Kidney glomerular epithelial cell (primary cell): ENCODE results near the gene IL2RA.
"Not testable (repeated sequence)": the region's sequence is repeated elsewhere in the genome, so short reads cannot be mapped to it uniquely, and the experiment has no call there.

Experiments
- DNase-seq: peaks from one replicate; lab custom pipeline; 2025; lab: John Stamatoyannopoulos, UW

Gene IL2RA

GRCh38 chr10:6012121-6012905 is 49.9 kb downstream of the IL2RA start:
- DNase-seq, result no peak

DNA sequence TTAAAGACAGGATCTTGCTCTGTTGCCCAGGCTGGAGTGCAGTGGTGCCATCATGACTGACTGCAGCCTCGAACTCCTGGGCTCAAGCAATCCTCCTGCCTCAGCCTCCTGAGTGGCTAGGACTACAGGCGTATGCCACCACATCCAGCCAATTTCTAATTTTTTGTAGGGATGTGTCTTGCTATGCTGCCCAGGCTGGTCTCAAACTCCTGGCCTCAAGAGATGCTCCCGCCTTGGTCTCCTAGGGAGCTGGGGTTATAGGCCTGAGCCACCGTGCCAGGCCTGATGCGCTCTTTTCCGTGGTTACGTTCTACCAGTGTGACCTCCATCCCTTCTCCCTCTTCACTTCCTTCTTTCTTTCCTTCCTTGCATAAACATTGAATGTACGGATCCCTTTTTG is 50.6 kb downstream of the IL2RA start:
- no peak for DNase-seq

DNA sequence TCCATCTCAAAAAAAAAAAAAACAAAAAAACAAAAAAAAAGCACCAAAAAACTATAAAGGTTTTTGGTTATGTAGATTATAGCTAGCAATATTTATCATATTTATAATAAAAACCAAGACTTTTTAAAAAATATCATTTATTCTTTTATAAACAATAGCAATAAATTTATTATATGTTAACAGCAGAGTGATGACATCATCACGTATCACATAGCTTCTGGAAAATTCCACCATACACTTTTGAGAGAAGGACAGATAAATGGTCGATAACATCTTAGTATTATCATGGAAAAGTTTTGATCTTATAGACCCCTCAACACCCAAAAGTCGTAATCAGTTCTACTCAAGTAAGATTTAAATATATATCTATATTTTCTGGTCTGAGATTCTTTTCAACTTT is 51.6 kb downstream of the IL2RA start:
- DNase-seq, result no peak

GRCh38 chr10:6009961-6010360 is 52.2 kb downstream of the IL2RA start:
- DNase-seq, result no peak

DNA sequence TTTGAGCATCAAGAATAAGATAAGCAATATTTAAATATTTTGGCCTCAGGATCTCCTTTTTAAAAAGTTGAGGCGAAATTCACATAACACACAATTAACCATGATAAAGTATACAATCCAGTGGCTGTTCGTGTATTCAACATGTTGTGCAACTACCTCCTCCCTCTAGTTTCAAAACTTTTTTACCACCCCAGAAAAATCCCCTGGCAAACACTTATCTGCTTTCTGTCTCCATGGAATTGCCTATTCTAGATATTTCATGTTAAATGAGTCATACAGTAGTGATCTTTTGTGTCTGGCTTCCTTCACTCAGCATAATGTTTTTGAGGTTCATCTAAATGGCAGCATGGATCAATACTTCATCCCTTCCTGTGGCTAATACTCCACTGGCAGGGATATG is 53.0 kb downstream of the IL2RA start:
- DNase-seq, result peak; percentile 4

DNA sequence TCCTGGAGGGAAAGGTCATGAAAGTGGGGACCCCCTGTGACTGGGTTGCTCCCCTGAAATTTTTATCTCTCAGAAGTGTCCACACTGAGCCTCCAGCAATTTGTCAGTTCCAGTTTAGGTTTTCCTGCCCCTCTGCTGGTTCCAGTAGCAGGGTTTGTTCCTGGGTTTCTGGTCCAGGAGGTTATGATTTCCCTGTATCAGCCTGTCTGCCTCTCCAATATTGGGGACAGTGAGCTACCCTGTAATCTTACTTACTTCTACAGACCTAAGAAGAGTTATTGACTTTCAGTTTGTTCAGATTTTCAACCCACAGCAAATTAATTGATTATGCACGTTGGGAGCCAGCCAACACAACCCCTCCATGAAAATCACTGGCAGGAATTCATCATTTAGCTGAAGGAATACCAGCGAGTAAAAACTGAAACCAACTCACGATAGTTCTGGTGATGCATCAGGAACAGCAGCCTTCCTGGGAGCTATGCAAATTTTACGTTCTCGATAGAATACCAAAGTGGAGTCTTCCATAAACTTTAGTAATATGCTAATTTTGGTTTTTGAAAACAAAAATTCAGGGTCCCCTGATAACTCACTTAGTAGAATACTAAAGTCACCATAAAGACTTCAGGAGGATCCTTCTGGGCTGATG is 53.5 kb downstream of the IL2RA start:
- DNase-seq, result no peak

GRCh38 chr10:6006991-6007390 is 55.2 kb downstream of the IL2RA start:
- DNase-seq, result no peak

DNA sequence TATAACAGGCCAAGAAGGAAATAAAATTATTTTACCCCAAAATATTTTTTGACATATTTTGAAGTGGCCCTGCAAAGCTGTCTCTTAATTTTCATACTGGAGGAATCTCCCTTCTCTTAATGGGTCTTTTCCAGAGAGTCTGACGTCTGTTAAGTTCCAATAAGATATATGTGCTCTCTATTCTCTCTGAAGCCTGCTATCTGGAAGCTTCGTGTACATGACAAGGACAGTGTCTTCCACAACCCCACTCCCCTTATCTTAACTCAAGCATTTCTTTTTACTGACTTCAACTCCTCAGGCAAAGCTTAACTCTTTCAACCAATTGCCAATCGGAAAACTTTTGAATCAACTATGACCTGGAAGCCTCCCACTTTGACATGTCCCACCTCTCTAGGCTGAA is 55.6 kb downstream of the IL2RA start:
- DNase-seq, result no peak

- no peak for DNase-seq
Measured at GRCh38 chr10:6005856-6006395, 56.2 kb downstream of the IL2RA start.

DNA sequence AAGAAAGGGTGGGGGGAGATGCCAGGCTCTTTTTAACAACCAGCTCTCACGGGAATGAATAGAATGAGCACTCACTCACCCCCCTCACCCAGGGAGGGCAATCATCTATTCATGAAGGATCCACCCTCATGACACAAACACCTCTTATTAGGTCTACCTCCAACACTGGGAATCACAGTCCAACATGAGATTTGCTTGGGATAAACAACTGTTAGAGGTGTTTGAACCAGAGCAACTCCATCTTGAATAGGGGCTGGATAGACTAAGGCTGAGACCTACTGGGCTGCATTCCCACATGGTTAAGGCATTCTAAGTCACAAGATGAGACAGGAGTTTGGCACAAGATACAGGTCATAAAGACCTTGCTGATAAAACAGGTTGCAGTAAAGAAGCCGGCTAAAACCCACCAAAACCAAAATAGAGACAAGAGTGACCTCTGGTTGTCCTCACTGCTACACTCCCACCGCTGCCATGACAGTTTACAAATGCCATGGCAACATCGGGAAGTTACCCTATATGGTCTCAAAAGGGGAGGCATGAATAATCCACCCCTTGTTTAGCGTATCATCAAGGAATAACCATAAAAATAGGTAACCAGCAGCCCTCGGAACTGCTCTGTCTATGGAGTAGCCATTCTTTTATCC is 56.9 kb downstream of the IL2RA start:
- not testable (repeated sequence) for DNase-seq

GRCh38 chr10:6002809-6003510 is 59.2 kb downstream of the IL2RA start:
- no peak for DNase-seq

DNA sequence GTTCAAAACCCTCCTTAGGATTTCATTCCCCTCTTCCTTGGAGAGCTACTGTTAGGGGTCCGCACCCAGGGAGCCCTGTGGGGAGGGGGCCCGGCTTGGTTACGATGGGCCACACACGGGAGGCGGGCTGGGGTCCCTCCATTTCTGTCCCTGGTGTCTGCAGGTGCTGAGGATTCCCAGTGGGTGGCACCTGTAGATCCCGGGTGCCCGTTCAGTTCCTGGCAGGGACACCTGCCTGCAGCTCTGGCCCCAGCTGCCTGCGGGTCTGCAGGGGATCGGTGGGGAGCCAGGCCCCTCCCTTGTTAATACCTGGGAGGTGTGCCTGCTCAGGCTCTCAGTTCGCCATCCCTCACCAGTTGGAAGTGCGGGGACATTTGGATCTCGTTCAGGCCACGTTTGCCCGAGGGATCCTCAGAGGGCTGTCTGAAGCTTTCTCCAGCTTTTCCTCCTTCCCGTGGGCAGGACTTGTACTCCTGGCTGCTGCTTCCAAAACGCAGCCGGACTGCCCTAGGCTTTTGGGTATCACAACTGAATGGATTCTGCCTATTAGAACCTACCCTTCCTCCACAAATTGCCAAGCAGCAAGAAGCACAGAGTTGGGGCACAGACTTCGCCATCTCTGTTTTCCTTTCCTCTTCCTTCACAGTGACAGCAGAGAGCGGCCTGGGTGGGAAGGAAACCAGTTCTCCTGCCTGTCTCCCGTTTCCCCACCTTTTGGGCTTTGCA is 62.6 kb downstream of the IL2RA start:
- no peak for DNase-seq

DNA sequence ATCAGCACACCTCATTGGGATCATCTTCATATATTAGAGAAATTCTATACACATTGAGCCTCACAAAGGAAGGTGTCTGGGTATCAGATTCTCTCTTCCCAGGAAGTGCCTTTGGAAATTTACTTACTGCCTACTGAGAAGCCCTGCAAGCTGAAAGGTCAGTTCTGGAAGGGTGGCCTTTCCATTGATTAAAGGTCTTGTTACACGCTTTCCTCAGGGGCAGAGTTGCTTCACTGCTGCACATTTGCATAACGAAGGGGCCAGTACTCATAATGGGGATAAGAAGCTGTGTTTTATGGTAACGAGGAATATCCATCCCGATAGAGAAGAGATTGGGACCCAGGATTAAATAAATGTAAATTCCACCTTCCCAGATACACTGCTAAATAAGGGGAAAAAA is 65.5 kb downstream of the IL2RA start:
- DNase-seq, result no peak

- DNase-seq, result no peak
Measured at GRCh38 chr10:5992398-5992797, 69.8 kb downstream of the IL2RA start.

DNA sequence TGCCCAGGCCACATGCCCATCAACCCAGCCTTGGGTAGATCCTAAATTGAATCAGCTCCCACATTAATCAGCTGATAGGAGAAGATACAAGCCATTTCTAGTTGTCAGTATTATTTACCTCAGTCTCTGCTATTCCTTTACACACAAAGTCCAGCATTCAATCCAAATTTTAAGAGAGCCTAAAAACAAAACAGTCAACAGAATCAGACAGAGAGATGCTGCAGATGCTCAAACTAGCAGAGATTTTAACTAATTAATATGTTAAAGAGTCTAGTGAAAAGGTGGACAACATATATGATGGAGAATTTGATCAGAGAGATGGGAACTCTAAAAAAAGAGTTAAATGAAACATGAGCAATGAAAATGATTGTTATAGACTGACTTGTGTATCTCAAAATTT is 70.5 kb downstream of the IL2RA start:
- DNase-seq, result no peak

DNA sequence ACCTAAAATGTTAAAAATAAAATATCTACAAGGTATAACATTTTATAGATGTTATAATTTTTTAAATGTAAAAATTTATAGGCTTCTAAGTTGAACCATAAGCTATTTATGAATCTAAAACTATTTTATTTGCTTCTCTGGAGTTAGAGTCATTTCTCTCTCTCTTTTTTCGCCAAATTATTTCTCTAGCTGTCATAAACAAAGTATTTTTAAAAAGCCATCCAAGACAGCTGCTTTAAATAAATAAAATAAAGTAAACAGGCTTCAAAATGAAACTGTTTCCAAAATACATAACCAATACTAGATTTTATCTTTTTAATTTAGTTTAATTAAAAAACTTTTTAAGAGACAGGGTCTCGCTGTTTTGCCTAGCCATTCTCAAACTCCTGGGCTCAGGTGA is 72.4 kb downstream of the IL2RA start:
- no peak for DNase-seq

DNA sequence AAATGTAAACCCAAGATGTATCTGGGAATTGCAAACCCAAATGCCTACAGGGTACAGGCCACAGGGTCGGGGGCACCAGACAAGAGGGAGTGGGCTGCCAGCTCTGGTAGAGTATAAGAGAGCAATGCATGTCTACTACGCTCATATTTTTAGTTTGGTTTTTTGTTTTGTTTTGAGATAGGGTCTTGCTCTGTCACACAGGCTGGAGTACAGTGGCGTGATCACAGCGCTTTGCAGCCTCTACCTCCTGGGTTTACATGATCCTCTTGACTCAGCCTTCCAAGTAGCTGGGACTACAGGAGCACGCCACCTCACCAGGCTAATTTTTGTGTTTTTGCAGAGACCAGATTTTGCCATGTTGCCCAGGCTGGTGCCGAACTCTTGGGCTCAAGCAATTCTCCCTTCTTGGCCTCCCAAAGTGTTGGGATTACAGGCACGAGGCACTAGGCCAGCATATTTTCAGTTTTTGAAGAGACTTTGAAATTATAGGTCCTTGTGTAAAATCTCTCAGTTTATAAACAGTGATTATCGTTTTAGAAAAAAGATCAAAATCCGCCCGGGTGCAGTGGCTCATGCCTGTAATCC is 73.7 kb downstream of the IL2RA start:
- DNase-seq, result no peak

DNA sequence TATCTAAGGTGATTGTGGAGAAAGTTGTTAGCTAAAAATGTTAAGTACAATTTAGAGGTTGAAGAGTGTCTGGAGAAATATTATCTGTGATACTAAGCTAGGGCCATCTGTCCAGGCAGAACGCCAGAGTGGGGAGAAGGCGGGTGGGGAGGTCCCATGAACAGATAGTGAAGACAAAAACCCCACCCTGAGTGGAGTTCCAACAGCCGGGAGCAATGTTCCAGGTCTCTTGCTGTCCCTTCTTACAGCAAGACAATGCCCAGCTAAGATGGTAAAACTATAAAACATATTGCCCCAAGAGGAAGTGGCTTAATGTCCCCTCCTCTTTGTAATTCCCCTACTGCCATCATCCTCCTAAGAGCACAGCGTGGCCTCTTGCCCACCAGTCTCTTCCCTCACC is 74.4 kb downstream of the IL2RA start:
- no peak for DNase-seq

- DNase-seq, result no peak
Measured at GRCh38 chr10:5985029-5985428, 77.1 kb downstream of the IL2RA start.

GRCh38 chr10:5983774-5984173 is 78.4 kb downstream of the IL2RA start:
- DNase-seq, result no peak

GRCh38 chr10:5981529-5981928 is 80.6 kb downstream of the IL2RA start:
- DNase-seq, result no peak

GRCh38 chr10:5978230-5978489 is 84.0 kb downstream of the IL2RA start:
- no peak for DNase-seq
